GM18870 (cell line): ENCODE results near the gene MORC1.

Experiments
- ATAC-seq: cut with Tn5 transposase; IDR thresholded peaks from one replicate; pipeline ENCODE4 v1.9.1; 2021; ENCODE audit warnings: moderate library complexity; ENCODE audit not compliant: unreplicated experiment

Gene MORC1

DNA sequence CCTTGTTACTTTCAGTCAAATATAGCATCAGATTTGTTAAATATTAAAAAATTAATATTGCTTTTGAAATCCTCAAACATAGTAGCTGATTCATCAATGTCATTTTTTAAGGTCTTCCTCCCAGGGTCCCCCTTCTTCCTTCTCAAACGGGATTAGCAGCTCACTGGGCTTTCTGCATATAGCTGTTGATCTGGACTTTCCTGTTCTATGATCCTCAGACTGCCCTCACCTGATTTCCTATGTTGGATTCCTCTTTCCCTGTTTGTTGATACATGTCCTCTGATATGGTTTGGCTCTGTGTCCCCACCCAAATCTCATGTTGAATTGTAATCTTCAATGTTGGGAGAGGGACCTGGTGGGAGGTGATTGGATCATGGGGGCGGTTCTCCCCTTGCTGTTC is 170.1 kb downstream of the MORC1 start:
- no peak for ATAC-seq

DNA sequence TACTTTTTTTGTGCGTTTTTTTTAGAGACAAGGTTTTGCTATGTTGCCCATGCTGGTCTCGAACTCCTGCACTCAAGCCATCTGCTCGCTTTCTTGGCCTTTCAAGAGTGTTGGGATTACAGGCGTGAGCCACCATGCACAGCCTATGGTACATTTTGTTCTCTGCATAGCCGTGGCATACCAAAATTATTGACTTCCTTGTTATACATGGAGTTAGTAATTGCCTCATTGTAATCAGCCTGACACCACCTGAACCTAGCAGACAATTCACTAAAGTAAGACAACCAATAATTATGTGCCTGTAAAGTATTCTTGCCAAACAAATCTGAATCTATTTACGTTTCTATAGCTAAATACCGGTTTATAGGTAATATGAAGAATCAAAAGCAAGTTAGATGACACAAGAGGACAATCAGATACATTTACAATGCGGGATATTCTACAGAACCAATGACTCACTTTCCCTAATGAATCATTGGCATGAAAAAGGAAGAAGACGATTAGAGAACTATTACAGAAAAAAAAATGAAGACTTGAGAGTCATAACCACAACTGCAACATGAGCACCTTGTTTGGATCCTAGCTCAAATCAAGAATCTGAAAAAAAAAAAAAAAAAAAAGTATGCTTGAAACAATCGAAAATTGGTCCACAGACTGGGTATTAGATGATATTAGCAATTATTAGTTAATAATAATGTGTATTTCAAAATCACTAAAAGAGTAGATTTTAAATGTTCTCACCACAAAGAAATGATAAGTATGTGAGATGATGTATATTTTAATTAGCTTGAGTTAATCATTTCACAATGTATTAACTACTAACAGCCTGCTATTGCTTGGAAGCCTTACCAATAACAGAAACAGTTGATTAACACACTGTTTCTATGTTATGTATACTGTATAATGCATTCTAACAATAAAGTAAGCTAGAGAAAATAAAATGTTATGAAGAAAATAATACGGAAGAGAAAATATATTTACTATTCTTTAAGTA is 171.3 kb downstream of the MORC1 start:
- no peak for ATAC-seq

DNA sequence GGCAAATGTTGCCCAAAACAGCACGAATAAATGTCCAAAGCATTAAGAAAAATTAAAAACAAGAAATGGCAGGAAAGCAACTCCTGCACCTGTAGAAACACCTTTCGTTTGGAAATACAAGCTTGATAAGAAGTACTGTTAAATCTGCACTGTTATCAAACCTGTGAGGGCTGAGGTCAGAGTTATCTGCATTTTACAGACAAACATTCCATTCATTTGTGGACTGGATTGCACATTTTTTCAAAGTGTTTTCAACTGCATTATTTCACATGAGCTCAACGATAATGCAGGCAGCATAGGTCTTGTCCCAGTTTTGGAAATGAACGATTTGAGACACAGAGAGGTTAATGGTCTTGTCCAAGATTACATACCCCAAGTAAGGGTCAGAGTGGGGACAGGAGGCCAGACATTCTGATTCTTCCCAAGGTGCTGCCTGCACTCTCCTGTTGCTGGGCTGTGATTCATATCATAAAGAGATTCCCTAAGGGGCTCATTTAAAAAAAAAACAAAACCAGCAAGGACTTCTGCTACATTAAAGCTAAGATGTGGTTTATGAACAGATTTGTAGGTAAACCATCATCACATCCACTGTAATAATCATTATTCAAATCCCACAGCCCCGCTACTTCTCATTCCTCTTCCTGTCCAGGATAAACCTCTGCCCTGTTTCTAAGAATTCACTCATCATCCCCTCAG is 177.2 kb downstream of the MORC1 start:
- ATAC-seq = no peak

DNA sequence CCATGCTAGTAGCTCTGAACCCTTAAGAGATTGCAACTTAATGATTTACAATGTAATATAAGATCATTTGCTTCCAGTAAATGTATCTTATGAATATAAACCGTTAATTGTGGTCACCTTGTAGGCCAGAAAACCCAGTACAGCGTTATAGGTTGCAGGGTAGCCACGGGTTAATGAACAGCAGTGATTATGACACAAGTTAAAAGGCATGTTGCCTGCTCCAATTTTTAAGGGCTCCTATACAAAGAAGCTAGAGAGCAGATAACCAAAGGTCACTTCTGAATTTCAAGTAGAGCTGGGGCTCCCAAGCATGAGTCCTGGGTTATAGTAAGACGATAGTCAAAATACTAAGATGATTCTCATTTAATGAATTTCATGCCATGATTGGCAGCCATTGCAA is 177.8 kb downstream of the MORC1 start:
- no peak for ATAC-seq

DNA sequence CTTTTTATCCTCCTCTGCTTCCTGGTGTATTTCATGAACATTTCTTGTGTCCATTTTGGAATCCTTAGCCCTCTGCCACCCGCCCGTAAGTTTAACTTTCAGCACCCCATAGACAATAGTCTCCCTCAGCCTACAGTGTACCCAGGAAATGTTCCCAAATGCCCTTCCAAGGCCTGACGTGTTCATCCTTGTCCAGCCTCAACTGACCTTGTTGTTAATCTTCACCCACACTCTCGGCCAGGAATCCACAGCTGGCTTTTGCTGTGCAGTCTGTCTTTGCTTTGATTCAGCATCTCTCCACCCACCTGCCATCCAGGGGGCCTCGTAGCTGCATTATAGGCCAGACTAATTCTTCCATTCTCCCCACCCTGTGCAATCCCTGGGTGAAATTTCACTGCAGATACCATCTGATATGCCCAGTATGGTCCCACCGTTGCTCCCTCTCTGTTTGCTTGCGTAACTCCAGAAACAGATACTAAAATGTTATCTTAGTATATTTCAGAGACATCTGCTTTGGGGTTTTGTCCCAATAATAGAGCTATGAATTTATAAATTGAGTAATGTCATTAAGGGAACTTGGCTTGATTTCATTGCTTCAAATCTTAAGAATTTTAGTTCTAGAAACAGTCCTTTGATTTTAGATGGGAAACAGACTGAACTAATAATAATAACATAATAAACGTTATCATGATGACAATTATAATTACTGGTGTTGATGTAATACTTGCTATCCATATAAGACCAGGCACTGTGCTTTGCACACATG is 180.8 kb downstream of the MORC1 start:
- ATAC-seq = no peak

DNA sequence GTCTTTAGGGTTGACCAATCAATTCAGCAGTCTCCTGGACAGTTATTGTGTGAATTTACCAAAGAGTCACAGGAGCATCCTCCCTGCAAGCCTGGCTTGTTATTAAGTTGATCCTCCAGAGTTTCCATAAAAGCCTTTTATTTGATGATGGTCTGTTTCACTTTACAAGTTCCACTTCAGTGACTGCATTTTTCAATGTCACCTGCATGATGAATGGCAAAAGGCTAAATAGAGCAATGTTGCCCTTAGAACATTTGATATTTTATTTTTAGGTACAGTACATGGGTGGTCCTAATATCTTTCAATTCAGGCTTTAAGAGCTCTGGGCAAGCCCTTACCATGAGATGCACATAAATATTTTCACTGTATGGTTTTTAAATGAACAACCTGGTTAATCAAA is 186.9 kb downstream of the MORC1 start:
- no peak for ATAC-seq

DNA sequence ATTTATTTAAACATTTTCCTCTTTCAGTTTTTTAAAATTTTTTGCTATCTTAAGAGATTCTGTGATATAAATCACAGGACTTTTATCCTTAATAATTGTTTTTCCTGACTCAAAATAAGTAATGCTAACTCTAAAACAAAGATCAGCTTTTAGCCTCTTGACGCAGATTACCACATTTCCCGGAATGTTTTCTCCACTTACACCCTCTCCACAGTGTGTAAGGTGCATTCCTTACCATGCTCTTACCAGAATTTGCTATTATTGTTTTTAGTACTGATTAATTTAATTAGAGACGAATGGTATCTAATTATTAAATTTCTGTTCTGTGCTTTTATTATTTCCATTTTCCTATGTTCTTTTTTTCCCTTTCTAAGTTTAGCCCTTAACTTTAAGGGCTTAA is 199.1 kb downstream of the MORC1 start:
- ATAC-seq = no peak

DNA sequence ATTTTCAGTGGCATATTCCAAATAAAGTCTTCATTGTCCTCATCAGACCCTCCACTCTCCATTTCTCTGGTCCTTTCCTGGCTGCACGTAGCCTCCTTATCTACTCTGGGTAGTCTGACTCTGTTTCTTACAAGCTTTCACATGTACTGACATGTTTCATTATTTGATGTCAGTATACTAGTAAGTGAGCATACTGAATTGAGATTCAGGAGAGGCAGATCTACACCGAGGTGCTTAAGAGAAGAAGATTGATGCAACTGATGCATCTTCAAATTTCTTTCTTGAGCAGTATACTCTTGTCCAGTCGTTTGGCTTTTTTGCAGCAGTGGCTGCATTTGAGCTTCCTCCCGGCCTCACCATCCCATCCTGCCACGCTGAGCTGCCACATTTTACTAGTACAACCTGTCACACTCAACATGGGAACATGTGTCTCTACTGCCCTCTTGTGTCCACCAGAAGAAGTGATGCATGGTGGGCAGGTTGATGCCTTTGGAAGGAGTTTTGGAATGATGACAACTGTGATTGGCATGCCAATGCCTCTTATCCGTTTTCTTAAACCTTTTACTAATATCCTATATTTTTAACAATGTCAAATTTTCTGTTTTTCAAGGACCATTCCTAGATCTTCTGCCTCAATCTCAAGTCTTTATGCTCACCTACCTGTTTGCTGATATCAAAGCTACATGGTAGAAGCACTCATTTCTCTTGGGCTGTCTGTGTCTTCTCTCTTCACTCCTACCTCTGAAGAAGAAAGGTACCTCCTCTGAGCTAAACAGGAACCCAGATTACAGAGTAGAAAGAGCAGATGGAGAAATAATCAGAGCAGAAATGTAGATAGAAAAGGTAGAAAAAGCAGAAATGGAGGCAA is 202.9 kb downstream of the MORC1 start:
- ATAC-seq = peak; percentile 92

DNA sequence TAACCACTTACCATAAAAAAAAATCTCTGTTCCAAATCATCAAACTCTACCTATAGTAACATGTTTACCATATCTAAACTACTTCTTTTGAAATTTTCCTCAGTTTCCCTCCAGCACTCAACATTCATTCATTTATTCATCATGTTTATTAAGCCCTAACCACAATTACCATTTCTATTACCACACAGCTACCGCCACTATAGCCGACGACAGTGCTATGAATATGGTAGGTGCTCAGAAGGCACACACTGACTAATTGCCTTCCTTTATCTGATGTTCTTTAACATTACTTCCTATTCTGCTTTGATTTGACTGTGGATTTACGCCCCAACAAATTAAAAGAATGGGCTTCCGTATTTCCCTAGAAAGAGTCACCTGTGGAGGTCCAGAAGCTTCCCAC is 208.1 kb downstream of the MORC1 start:
- no peak for ATAC-seq
